Measurements from ENCODE around the gene LMCD1. TPM values are rescaled to one million over a fixed set of nuclear protein-coding genes. Genes with fewer than 3 reads are reported as not detected.

The LMCD1 gene
- total RNA-seq, 2 experiments from 2014 or later, result 0.99 to 1.1 TPM

Other genes starting within 250 kb of the LMCD1 start
- gene SSUH2, start 143.0 kb downstream of the LMCD1 start, total RNA-seq, result not detected
- gene CAV3, start 232.0 kb downstream of the LMCD1 start, total RNA-seq, result not detected